Activated CD4-positive, alpha-beta T cell treated with anti-CD3 and anti-CD28 coated beads, Interleukin-10, Interleukin-2, amounts not matched to agents 100 ng/mL and 50 ng/mL, durations not matched to agents 16 hours and 8 hours (primary cell): ENCODE data around the gene KNDC1.

Source experiments
- DNase-seq: peaks from one replicate; pipeline ENCODE4 v3.0.0-alpha.2; 2020

KNDC1 gene

GRCh38 chr10:133245439-133246235, 85.6 kb downstream of the KNDC1 start:
- DNase-seq, result no peak

- no peak for DNase-seq
Observed at GRCh38 chr10:133246236-133246626, 86.2 kb downstream of the KNDC1 start.

- DNase-seq, result no peak
Observed at GRCh38 chr10:133247681-133248333, 87.8 kb downstream of the KNDC1 start.

GRCh38 chr10:133248334-133248715, 88.3 kb downstream of the KNDC1 start:
- DNase-seq, result no peak

GRCh38 chr10:133249094-133249780, 89.2 kb downstream of the KNDC1 start:
- DNase-seq, result no peak

GRCh38 chr10:133249975-133250754, 90.1 kb downstream of the KNDC1 start:
- no peak for DNase-seq

GRCh38 chr10:133251388-133252222, 91.6 kb downstream of the KNDC1 start:
- DNase-seq, result no peak

GRCh38 chr10:133252223-133252552, 92.2 kb downstream of the KNDC1 start:
- DNase-seq, result no peak

- no peak for DNase-seq
Observed at GRCh38 chr10:133253361-133253955, 93.4 kb downstream of the KNDC1 start.

- DNase-seq, result no peak
Observed at GRCh38 chr10:133254421-133255120, 94.6 kb downstream of the KNDC1 start.

GRCh38 chr10:133255323-133255722, 95.3 kb downstream of the KNDC1 start:
- no peak for DNase-seq

- DNase-seq, result peak; percentile 40
Observed at GRCh38 chr10:133257489-133258065, 97.6 kb downstream of the KNDC1 start.

- peak; percentile 66 for DNase-seq
Observed at GRCh38 chr10:133258066-133258817, 98.2 kb downstream of the KNDC1 start.

GRCh38 chr10:133258818-133259601, 99.0 kb downstream of the KNDC1 start:
- DNase-seq, result peak; percentile 96

- no peak for DNase-seq
Observed at GRCh38 chr10:133259602-133259989, 99.6 kb downstream of the KNDC1 start.

- peak; percentile 70 for DNase-seq
Observed at GRCh38 chr10:133260895-133261725, 101.1 kb downstream of the KNDC1 start.

GRCh38 chr10:133261726-133262325, 101.8 kb downstream of the KNDC1 start:
- DNase-seq, result peak; percentile 89

GRCh38 chr10:133262696-133263095, 102.7 kb downstream of the KNDC1 start:
- DNase-seq, result no peak
